Activated CD4-positive, alpha-beta T cell treated with anti-CD3 and anti-CD28 coated beads for 4 hours (primary cell): ENCODE data around the gene IRF1.

Source experiments
- DNase-seq, 2 donors: peaks; one replicate each; pipeline ENCODE4 v3.0.0-alpha.2; 2020

Gene IRF1

DNA sequence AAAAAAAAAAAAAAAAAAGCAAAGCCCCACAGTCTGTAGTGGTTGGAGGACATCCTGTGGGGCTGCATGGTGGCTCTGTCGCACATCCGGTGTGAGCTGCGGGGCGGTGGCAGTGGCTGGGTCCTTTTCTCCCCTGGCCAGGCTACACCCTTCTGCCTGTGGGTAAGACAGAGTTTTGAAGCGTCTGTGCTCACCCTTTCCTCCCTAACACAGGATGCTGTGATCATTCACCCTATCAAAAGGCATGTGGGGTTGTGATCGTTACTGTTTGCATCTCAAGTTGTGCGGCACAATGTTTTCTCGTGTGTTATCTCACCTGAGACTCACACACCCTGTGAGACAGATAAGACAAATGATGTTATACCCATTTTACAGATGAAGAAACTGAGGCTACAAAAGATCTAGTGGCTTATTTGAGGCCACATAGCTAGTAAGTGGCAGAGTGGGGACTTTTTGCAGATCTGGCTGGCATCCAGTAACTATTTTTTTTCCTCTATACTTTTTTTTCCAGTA is 17.5 kb downstream of the IRF1 start:
- peak in 1 of 2 donors; percentile 73 for DNase-seq

DNA sequence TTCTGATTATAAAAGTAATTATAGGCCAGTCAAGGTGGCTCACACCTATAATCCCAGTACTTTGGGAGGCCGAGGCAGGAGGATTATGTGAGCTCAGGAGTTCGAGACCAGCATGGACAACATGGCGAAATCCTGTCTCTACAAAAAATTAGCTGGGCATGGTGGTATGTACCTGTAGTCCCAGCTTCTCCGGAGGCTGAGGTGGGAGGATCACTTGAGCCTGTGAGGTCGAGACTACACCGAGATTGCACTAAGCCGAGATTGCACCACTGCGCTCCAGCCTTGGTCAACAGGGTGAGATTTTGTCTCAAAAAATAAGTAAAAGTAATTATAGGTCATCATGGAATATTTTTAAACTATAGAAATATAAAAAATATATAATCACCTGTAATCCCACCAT is 18.1 kb downstream of the IRF1 start:
- DNase-seq = no peak

DNA sequence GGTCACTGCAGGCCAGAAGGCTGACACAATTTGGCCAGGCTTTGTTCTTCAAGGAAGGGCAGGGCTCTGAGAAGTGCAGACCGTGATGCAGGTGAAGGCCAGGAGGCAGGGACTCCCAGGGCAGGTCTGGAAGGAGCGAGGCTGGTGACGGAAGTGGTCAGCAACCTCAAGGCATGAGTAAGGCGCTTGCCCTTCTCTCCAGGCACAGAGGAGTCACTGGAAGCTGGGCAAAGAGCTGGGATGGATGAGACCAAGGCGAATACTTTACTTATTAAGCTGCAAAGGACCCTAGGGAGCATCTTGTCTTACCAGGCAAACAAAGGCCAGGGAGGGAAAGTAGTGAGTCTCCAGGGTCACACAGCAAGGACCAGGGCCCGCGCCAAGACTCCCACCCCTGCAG is 18.6 kb downstream of the IRF1 start:
- DNase-seq = no peak

GRCh38 chr5:132471151-132471907 is 19.2 kb downstream of the IRF1 start:
- no peak for DNase-seq

DNA sequence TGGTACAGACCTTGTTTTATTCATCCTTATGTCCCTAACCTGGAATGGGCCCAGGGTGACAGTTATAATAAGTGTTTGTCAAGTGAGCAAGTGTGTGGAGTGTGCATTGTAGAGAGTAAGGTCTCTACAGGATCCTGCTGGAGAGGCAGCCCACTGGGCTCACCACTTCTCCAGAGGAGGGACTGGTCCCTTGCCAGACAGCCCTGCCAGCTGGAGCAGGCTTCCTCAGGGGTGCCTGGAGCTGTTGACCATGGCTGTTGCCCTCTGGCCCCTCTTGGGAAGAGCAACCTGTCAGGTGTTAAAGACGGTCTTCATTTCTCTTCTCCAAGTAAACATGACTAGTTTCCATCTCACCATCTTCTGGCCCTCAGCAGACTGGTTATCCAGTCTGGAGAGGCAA is 20.0 kb downstream of the IRF1 start:
- DNase-seq = no peak

DNA sequence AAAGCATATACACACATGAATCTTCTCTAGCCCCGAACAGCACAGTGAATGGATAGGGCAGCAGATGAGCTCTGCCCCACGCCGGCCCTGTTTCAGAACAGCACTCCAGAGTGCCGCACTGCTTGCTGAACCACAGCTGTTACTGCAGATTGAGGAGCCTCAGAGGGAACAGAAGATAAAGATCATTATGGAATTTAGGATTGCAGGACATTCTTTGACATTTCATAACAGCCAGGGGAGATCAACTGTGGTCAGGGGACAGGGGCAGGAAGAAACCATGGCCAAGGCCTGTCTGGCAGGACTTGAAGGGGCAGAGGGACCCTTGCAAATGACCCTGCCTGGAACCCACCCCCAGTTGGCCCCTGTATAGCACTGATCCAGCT is 20.6 kb downstream of the IRF1 start:
- DNase-seq = no peak

GRCh38 chr5:132469380-132470009 is 21.1 kb downstream of the IRF1 start:
- DNase-seq = no peak

- no peak for DNase-seq
These were observed 21.8 kb downstream of the IRF1 start for GRCh38 chr5:132468656-132469379.

DNA sequence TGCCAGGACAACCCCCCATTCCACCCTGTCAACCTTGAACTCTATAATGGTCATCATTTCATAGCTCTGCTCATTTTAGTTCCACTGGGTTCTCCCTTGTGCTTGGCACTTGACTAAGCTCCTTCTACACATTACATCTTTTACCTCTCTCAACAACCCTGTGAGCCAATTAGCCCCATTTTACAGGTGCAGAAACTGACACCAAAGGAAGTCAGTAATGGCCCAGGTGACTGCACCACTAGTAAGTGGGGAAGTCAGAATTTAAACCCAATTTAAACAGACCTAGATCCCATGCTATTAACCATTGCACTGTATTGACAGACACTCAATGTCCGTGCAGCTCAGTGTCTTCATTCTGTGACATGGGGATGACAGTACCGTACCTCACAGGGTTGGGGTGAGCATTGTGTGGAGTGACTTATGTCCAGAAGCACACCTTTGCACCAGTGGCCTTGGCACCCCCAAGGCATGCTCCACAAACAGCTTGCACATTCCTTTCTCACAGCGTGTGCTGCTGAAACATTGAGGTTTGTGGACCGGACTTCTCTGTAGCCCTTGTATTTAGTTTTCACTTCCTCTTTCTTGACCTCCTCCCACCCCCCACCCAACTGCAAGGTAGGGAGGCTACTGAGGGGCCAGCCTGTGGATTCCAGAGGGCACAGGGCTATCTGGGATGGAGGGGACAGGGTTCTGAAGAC is 23.1 kb downstream of the IRF1 start:
- no peak for DNase-seq

GRCh38 chr5:132466433-132467286 is 23.9 kb downstream of the IRF1 start:
- DNase-seq = peak in 1 of 2 donors; percentile 49

- no peak for DNase-seq
These were observed 25.4 kb downstream of the IRF1 start for GRCh38 chr5:132465059-132465707.

GRCh38 chr5:132464156-132464939 is 26.2 kb downstream of the IRF1 start:
- peak in 1 of 2 donors; percentile 52 for DNase-seq

DNA sequence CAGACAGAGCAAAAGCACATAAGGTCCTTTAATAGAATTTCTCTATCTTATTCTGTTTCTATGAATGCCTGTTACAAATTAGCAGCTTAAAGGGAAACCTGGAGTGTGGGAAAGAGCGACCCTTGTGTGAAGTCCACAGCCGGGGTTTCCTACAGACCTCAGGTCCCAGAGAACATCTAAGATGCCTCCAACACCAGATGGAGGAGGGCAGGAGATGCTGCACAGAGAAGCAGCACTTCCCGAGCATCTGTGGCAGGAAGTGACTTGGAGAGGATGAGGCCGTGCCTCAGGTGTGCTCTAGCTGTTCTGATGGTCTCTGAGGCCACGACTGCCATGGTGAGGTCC is 26.8 kb downstream of the IRF1 start:
- no peak for DNase-seq

- no peak for DNase-seq
These were observed 27.5 kb downstream of the IRF1 start for GRCh38 chr5:132462856-132463745.

DNA sequence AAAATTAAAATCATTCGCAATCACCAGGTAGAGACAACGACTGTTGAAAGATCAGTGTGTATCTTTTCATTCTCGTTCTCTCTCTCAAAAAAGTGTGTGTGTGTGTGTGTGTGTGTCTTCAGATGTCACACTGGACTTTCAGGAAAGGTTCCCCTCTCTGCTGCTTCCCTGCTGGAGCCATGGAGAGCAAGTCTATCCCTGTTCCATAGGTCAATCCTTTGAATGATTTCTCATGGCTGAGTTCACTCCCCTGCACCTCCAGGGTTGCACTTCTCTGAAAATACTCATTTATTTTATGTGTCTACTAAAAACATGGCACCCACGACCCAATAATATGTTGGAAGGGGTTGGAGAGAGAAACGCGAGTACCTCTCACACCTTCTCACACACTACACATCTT is 28.2 kb downstream of the IRF1 start:
- DNase-seq = no peak

DNA sequence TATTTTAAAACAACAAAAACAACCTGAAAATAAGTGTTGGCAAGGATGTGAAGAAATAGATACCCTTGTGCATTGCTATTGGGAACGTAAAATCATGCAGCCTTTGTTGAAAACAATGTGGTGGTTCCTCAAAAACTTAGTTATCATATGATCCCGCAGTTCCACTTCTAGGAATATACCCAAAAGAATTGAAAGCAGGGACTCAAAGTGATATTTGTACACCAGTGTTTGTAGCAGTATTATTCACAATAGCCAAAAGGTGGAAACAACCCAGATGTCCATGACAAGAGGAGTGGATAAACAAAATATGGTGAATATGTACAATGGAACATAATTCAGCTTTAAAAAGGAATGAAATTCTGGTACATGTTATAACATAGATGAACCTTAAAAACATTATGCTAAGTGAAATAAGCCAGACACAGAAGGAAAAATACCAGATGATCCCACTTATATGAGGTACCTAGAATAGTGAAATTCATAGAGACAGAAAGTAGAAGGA is 29.0 kb downstream of the IRF1 start:
- DNase-seq = no peak

GRCh38 chr5:132460846-132461568 is 29.6 kb downstream of the IRF1 start:
- no peak for DNase-seq

- no peak for DNase-seq
These were observed 30.4 kb downstream of the IRF1 start for GRCh38 chr5:132459983-132460838.
